ENCODE measurements around the gene CASP7.

DNA sequence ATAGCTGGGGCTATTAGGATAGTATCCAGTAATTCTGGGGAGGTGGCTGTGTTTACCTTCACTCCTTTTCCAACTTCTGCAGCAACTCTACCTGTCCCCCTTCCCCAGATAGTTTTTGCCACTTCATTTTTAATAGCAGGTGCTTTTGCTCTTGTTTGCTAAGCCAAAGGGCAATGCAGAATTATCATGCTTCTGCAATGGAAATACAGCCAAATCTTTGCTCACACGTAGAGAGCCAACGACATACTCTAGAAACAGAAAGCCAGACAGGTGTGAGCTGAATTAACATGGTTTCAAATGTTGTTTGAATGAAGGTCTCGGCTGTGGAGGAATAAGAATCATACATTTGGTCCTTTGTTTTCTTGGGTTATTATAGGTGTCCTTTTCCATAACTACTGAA, 86.2 kb downstream of the CASP7 start:
- TF ChIP-seq, protein P1, sequence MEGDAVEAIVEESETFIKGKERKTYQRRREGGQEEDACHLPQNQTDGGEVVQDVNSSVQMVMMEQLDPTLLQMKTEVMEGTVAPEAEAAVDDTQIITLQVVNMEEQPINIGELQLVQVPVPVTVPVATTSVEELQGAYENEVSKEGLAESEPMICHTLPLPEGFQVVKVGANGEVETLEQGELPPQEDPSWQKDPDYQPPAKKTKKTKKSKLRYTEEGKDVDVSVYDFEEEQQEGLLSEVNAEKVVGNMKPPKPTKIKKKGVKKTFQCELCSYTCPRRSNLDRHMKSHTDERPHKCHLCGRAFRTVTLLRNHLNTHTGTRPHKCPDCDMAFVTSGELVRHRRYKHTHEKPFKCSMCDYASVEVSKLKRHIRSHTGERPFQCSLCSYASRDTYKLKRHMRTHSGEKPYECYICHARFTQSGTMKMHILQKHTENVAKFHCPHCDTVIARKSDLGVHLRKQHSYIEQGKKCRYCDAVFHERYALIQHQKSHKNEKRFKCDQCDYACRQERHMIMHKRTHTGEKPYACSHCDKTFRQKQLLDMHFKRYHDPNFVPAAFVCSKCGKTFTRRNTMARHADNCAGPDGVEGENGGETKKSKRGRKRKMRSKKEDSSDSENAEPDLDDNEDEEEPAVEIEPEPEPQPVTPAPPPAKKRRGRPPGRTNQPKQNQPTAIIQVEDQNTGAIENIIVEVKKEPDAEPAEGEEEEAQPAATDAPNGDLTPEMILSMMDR (IDR thresholded peaks at IDR 0.05) = no peak
- TF ChIP-seq POLR2A (IDR thresholded peaks at IDR 0.05) = no peak
- no peak for TF ChIP-seq POLR2AphosphoS5 (IDR thresholded peaks at IDR 0.05)
- TF ChIP-seq EP300 (IDR thresholded peaks at IDR 0.05; ENCODE audit: low read depth) = no peak
